Activated B cell treated with CpG ODN at 0.5 μM for 24 hours (primary cell): ENCODE results near the gene MAPK8. TPM values are rescaled to one million over a fixed set of nuclear protein-coding genes. Genes with fewer than 3 reads are reported as not detected.

Experiments used
- ATAC-seq: fragments of 200-7000 bp; cut with Tn5 transposase; one replicate; pipeline ENCODE4 v1.10.0; 2021; ENCODE audit warnings: low read depth, mild to moderate bottlenecking, moderate library complexity
- CTCF ChIA-PET: fragments of 350-600 bp; sonication (Branson Sonifier 250); formaldehyde crosslinking; loops from one replicate; lab custom pipeline; 2021; ENCODE audit warnings: antibody characterized with exemption; lab: Charles Lee
- POLR2A ChIA-PET: fragments of 350-600 bp; sonication (Branson Sonifier 250); formaldehyde crosslinking; loops from one replicate; lab custom pipeline; 2021; ENCODE audit warnings: antibody characterized with exemption; lab: Charles Lee
- DNase-seq: peaks from one replicate; pipeline ENCODE4 v3.0.0; 2022
- H3K27ac Mint-ChIP-seq: one replicate; pipeline ENCODE4 v1.8.0; 2020; ENCODE audit warnings: mixed read lengths
- H3K27me3 Mint-ChIP-seq: one replicate; pipeline ENCODE4 v1.8.0; 2021; ENCODE audit warnings: mixed read lengths
- H3K36me3 Mint-ChIP-seq: one replicate; pipeline ENCODE4 v1.8.0; 2021; ENCODE audit warnings: low read depth, mixed read lengths
- H3K4me1 Mint-ChIP-seq: one replicate; pipeline ENCODE4 v1.8.0; 2021; ENCODE audit warnings: mixed read lengths
- H3K4me3 Mint-ChIP-seq: one replicate; pipeline ENCODE4 v1.8.0; 2020; ENCODE audit warnings: mild to moderate bottlenecking, mixed read lengths
- H3K9me3 Mint-ChIP-seq: one replicate; pipeline ENCODE4 v1.8.0; 2020; ENCODE audit warnings: mixed read lengths
- CTCF ChIP-seq: fragments of 200-600 bp; IDR thresholded peaks from one replicate; pipeline ENCODE4 v1.8.0; 2022; ENCODE audit warnings: antibody characterized with exemption, mild to moderate bottlenecking
- intact Hi-C: fragments of 100-400 bp; cut with micrococcal nuclease; formaldehyde crosslinking; loops from one replicate; pipeline ENCODE4 v1.15.1; 2024
- total RNA-seq: library from RNA; stranded (reverse); gene quantifications from 2 replicates; pipeline ENCODE4 v1.2.3, GENCODE V29; 2022

MAPK8 gene
- total RNA-seq, 1 donor from 2014 or later = 25.8 TPM

DNA sequence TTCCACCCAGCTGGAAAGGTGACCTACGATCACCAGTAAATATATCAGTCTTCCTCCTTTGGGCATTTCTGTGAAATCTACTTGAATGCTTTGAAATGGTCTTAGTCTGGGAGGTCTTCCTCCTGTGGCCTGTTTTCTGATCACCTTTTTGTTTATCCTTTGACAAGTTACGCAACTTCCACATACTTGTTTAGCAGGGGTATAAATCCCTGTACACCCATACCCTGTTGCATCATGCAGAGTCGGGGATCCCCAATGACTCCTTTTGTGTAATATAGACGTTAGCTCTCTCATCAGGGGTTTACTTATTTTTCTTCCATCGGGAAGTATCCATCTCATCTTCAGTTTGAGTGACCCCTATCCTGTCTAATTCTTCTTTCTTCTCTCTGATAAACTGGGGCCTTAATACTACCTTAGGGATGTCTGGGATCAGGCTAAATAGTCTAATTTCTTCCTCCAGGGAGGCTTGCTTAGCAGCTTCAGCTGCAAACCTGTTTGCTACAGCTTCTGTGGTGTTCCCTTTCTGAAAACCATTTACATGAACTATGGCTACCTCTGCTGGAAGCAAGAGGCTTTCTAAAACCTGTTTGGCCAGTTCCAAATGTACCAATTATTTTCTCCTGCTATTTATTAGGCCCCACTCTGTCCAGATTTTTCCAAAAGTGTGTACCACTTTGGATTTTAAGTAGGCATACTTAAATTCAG is 25.8 kb downstream of the MAPK8 start:
- no peak for DNase-seq
- Mint-ChIP-seq H3K9me3 (peaks cover 17% of the 10 kb centered on the region), H3K27ac (no peak overlapping the region), H3K4me3 (no peak overlapping the region), H3K4me1 (peaks cover 3% of the 10 kb centered on the region), H3K36me3 (peaks cover 38% of the 10 kb centered on the region), H3K27me3 (no peaks in the 10 kb centered on the region)
- POLR2A ChIA-PET = no interaction called here
- ATAC-seq = no peak
- intact Hi-C loops = no loop called here
- TF ChIP-seq CTCF = no peak
- CTCF ChIA-PET = interaction anchor here (1.2 kb wide), 1 partner anchor 29 kb away, joined by 3 read pairs; no protein-coding TSS in a partner anchor

DNA sequence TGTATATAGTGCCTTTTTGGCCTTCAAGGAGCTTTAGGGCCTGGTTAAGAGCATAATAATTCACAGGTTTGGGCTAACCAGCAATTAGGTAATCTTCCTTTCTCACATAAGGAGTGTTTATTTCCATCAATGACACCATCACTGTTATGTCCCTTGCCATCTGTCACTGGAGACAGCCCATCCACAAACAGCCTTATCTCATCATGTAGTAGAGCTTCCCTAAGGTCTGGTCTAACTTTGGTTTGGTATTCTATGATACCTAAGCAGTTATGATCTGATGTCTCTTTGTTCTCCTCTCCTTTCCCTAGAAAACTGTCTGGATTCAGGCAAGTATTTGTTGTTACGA is 26.4 kb downstream of the MAPK8 start:
- DNase-seq (no peak), ATAC-seq (no peak)
- Mint-ChIP-seq H3K36me3 (peaks cover 37% of the 10 kb centered on the region), H3K27ac (no peak overlapping the region), H3K4me1 (peaks cover 3% of the 10 kb centered on the region), H3K27me3 (no peaks in the 10 kb centered on the region), H3K4me3 (no peak overlapping the region), H3K9me3 (peaks cover 17% of the 10 kb centered on the region)
- POLR2A ChIA-PET = no interaction called here
- intact Hi-C loops = no loop called here
- CTCF ChIA-PET = no interaction called here
- TF ChIP-seq CTCF = no peak

- CTCF ChIA-PET = no interaction called here
- H3K9me3 Mint-ChIP-seq = peaks cover 23% of the 10 kb centered on the region
- H3K27ac Mint-ChIP-seq = no peak overlapping the region
Observed at GRCh38 chr10:48333856-48334255, 27.4 kb downstream of the MAPK8 start.

GRCh38 chr10:48335788-48336187 is 29.3 kb downstream of the MAPK8 start:
- no peak overlapping the region for H3K4me3 Mint-ChIP-seq
- no peak for DNase-seq
- POLR2A ChIA-PET = no interaction called here
- H3K4me1 Mint-ChIP-seq = peaks cover 3% of the 10 kb centered on the region
- CTCF ChIA-PET = no interaction called here
- H3K36me3 Mint-ChIP-seq = peaks cover 31% of the 10 kb centered on the region
- TF ChIP-seq CTCF = no peak
- no peak for ATAC-seq
- H3K27me3 Mint-ChIP-seq = no peaks in the 10 kb centered on the region
- no peak overlapping the region for H3K27ac Mint-ChIP-seq
- H3K9me3 Mint-ChIP-seq = peaks cover 23% of the 10 kb centered on the region
- intact Hi-C loops = no loop called here

More at GRCh38 chr10:48333856-48334255, 27.4 kb downstream of the MAPK8 start:
- peaks cover 36% of the 10 kb centered on the region for H3K36me3 Mint-ChIP-seq
- TF ChIP-seq CTCF = no peak
- no peak overlapping the region for H3K4me3 Mint-ChIP-seq
- peaks cover 3% of the 10 kb centered on the region for H3K4me1 Mint-ChIP-seq
- POLR2A ChIA-PET = no interaction called here
- intact Hi-C loops = no loop called here
- H3K27me3 Mint-ChIP-seq = no peaks in the 10 kb centered on the region
- no peak for DNase-seq
- no peak for ATAC-seq

DNA sequence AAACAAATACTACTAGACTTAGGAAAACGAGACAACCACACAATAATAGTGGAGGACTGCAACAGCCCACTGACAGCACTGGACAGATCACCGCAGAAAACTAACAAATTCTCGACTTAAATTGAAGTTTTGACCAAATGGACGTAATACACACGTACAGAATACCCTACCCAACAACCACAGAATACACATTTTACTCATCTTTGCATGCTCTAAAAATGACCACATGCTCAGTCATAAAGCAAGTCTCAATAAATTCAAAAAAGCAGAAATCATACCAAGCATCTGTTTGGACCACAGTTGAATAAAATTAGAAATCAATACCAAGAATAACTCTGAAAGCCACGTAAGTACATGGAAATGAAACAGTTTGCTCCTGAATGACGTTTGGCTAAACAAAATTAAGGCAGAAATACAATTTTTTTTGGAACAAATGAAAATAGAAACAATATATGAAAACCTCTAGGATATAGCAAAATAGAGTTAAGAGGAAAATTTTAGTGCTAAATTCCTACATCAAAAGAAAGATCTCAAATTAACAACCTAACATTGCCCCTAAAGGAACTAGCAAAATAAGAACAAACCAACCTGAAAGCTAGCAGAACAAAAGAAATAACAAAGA is 30.6 kb downstream of the MAPK8 start:
- CTCF ChIA-PET = no interaction called here
- Mint-ChIP-seq H3K9me3 (peaks cover 15% of the 10 kb centered on the region), H3K27me3 (no peaks in the 10 kb centered on the region), H3K4me3 (no peak overlapping the region), H3K36me3 (peaks cover 26% of the 10 kb centered on the region), H3K4me1 (peaks cover 3% of the 10 kb centered on the region), H3K27ac (no peak overlapping the region)
- DNase-seq (no peak), ATAC-seq (no peak)
- POLR2A ChIA-PET = no interaction called here
- intact Hi-C loops = no loop called here
- TF ChIP-seq CTCF = no peak
